Measurements from ENCODE around the gene HLA-DQA1. TPM values are rescaled to one million over a fixed set of nuclear protein-coding genes. Genes with fewer than 3 reads are reported as not detected.
A peak's percentile ranks its signal among the peaks of the same experiment; 100 is the strongest.
"Not testable (repeated sequence)": the region's sequence is repeated elsewhere in the genome, so short reads cannot be mapped to it uniquely, and the experiment has no call there.

Gene HLA-DQA1
- 7.4 TPM for total RNA-seq

- no peak within 1 kb of the TSS for H3K4me3 ChIP-seq
- no peak for DNase-seq (ENCODE audit: extremely low spot score in 2 of 2)
Observed at GRCh38 chr6:32637219-32637880, at the start of gene HLA-DQA1. HLA-DQA1 (plus strand) TSS chr6:32637406; CDS start chr6:32637459, 53 bp downstream.

GRCh38 chr6:32588156-32588555, 49.0 kb upstream of the HLA-DQA1 start:
- Histone ChIP-seq H3K4me3 (no peak overlapping the region), H3K36me3 (no peaks in the 10 kb centered on the region), H3K9me3 (no peaks in the 10 kb centered on the region), H3K27me3 (no peaks in the 10 kb centered on the region), H3K27ac (no peak overlapping the region), H3K4me1 (no peaks in the 10 kb centered on the region)
- DNase-seq (ENCODE audit: extremely low spot score in 2 of 2): no peak
- intact Hi-C loops (cut with DNase I): loop anchor here (5.0 kb wide), 1 partner anchor 61 kb away; no protein-coding TSS in a partner anchor
- TF ChIP-seq CTCF (IDR thresholded peaks at IDR 0.05): no peak
- TF ChIP-seq POLR2A (IDR thresholded peaks at IDR 0.05): no peak
- TF ChIP-seq POLR2AphosphoS5 (IDR thresholded peaks at IDR 0.05; ENCODE audit: insufficient read depth in 1 of 2, low read depth in 1 of 2): no peak

More at GRCh38 chr6:32637219-32637880, at the start of gene HLA-DQA1:
- Histone ChIP-seq H3K27me3 (no peaks in the 10 kb centered on the region), H3K9me3 (no peaks in the 10 kb centered on the region), H3K36me3 (no peaks in the 10 kb centered on the region), H3K4me1 (no peaks in the 10 kb centered on the region), H3K27ac (no peak within 1 kb of the TSS)
- no peak for TF ChIP-seq POLR2A (IDR thresholded peaks at IDR 0.05)
- TF ChIP-seq POLR2AphosphoS5 (IDR thresholded peaks at IDR 0.05; ENCODE audit: insufficient read depth in 1 of 2, low read depth in 1 of 2): no peak
- TF ChIP-seq CTCF (IDR thresholded peaks at IDR 0.05): no peak
- intact Hi-C loops (cut with DNase I): no loop called here

GRCh38 chr6:32589596-32590449, 47.4 kb upstream of the HLA-DQA1 start, which contains the start of gene HLA-DRB1:
HLA-DRB1 (minus strand) TSS chr6:32589848; CDS start chr6:32589742, 106 bp downstream.
- intact Hi-C loops (cut with DNase I): loop anchor here (5.0 kb wide), 1 partner anchor 63 kb away; no protein-coding TSS in a partner anchor
- TF ChIP-seq POLR2A (IDR thresholded peaks at IDR 0.05) (no peak), CTCF (IDR thresholded peaks at IDR 0.05) (no peak), POLR2AphosphoS5 (IDR thresholded peaks at IDR 0.05; ENCODE audit: insufficient read depth in 1 of 2, low read depth in 1 of 2) (no peak)
- no peaks in the 10 kb centered on the region for H3K4me1 ChIP-seq
- H3K27me3 ChIP-seq: no peaks in the 10 kb centered on the region
- peak within 1 kb of the TSS in 1 of 2 donors; percentile 24 for H3K4me3 ChIP-seq
- H3K27ac ChIP-seq: no peak within 1 kb of the TSS
- no peak for DNase-seq (ENCODE audit: extremely low spot score in 2 of 2)
- no peaks in the 10 kb centered on the region for H3K9me3 ChIP-seq
- no peaks in the 10 kb centered on the region for H3K36me3 ChIP-seq

GRCh38 chr6:32590713-32591112, 46.5 kb upstream of the HLA-DQA1 start:
- H3K4me3 ChIP-seq; H3K36me3 ChIP-seq; H3K9me3 ChIP-seq; intact Hi-C loops (cut with DNase I); H3K4me1 ChIP-seq; H3K27ac ChIP-seq; H3K27me3 ChIP-seq; DNase-seq (ENCODE audit: extremely low spot score in 2 of 2): not testable (repeated sequence)

GRCh38 chr6:32597024-32597423, 40.2 kb upstream of the HLA-DQA1 start:
- intact Hi-C loops (cut with DNase I): no loop called here
- no peaks in the 10 kb centered on the region for H3K9me3 ChIP-seq
- TF ChIP-seq CTCF (IDR thresholded peaks at IDR 0.05): no peak
- no peak for TF ChIP-seq POLR2AphosphoS5 (IDR thresholded peaks at IDR 0.05; ENCODE audit: insufficient read depth in 1 of 2, low read depth in 1 of 2)
- no peak for TF ChIP-seq POLR2A (IDR thresholded peaks at IDR 0.05)
- DNase-seq (ENCODE audit: extremely low spot score in 2 of 2): no peak
- H3K27ac ChIP-seq: no peak overlapping the region
- H3K36me3 ChIP-seq: no peaks in the 10 kb centered on the region
- no peaks in the 10 kb centered on the region for H3K27me3 ChIP-seq
- H3K4me1 ChIP-seq: no peaks in the 10 kb centered on the region
- H3K4me3 ChIP-seq: no peak overlapping the region
